ENCODE data around the gene BLTP3A.

GRCh38 chr6:34804543-34804942, 12.7 kb downstream of the BLTP3A start:
- TF ChIP-seq ZBTB33 (IDR thresholded peaks at IDR 0.05; ENCODE audit: borderline replicate concordance, low read depth) (no peak), CTCF (IDR thresholded peaks at IDR 0.05) (no peak), PBX3 (IDR thresholded peaks at IDR 0.05) (no peak), FOXM1 (IDR thresholded peaks at IDR 0.05; ENCODE audit: low read depth) (no peak), RXRA (IDR thresholded peaks at IDR 0.05; ENCODE audit: borderline replicate concordance, low read depth) (no peak), JUND (IDR thresholded peaks at IDR 0.05) (no peak), NRF1 (IDR thresholded peaks at IDR 0.05; ENCODE audit: low read depth, low read length) (no peak), RCOR1 (IDR thresholded peaks at IDR 0.05; ENCODE audit: low read length) (no peak), FOXJ3 (CRISPR knock-in tag; IDR thresholded peaks at IDR 0.05) (no peak), CHD2 (IDR thresholded peaks at IDR 0.05; ENCODE audit: low read length, partially characterized antibody) (no peak), YY1 (IDR thresholded peaks at IDR 0.05; ENCODE audit: low read depth) (no peak), MAX (IDR thresholded peaks at IDR 0.05; ENCODE audit: low read depth) (no peak), POLR2AphosphoS5 (IDR thresholded peaks at IDR 0.05; ENCODE audit: low read depth, low read length) (no peak), TAF1 (IDR thresholded peaks at IDR 0.05; ENCODE audit: borderline replicate concordance, low read depth, low read length) (no peak)
